GM21381 (cell line): ENCODE measurements around the gene BNIP2.
"Not testable (repeated sequence)": the region's sequence is repeated elsewhere in the genome, so short reads cannot be mapped to it uniquely, and the experiment has no call there.

Source experiments
- ATAC-seq: cut with Tn5 transposase; IDR thresholded peaks from one replicate; pipeline ENCODE4 v1.9.1; 2021; ENCODE audit warnings: mild to moderate bottlenecking, moderate library complexity; ENCODE audit not compliant: unreplicated experiment

The BNIP2 gene

DNA sequence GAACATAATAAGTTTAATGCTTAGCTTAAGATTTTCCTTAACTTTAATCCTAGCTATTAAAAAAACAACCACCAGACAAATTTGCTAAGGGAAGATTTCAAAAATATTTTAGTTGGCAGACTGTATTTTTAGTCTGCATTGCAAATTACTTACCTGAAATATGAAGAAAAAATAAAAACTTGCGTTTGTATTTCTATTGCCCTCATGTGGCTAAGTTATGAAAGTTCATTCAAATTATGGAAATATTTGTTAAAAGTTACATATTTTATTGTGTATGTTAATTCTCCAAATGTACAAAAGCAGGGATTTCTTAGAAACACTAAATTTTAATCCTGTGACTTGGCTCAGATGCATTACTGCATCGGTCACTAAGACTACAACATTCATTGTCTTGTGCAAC is 46.8 kb downstream of the BNIP2 start:
- ATAC-seq: no peak

DNA sequence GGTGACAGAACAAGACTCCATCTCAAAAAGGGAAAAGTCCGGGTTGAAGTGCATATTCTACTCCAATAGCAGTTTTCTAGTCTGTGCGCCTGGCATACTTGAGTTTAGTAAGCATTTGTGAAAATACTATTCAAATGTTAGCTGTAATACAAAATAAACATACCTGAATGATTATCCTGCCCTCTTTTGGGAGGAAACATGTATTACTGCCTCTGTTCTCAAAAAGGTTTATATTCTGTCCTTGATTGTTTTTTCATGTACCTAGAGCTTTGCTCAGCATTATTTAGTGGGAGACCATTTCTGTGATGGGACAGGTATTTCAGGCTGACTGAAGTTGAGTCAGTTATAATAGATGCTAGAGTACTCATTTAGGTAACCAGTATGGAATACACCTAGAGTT is 51.6 kb downstream of the BNIP2 start:
- not testable (repeated sequence) for ATAC-seq

DNA sequence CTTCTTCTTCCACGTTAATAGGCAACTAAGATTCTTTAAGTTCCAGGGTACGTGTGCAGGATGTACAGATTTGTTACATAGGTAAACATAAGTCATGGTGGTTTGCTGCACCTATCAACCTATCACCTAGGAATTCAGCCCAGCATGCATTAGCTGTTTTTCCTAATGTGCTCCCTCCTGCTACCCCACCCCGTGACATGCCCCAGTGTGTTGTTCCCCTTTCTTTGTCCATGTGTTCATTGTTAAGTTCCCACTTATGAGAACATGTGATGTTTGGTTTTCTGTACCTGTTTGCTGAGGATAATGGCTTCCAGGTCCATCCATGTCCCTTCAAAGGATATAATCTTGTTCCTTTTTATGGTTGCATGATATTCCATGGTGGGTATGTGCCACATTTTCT is 52.9 kb downstream of the BNIP2 start:
- ATAC-seq: no peak

DNA sequence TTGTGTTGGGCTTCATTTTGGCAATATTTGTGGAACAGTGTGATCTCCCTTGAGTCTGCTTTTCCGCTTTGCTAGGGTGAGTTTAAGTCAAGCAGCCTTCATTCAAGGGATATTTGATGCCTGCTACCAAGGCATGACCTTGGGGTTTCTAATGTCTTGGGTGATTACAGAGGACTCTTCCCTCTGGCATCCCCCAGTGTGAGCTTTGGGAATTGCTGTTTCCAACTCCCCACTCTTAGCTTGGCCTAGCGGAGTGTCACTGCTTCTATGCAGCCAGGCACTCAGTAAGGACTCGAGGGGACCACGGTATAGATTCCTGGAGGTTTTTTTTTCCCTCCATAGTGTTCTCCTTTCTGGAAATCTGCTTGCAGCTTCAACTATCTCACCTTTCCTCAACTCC is 56.4 kb downstream of the BNIP2 start:
- ATAC-seq: no peak

DNA sequence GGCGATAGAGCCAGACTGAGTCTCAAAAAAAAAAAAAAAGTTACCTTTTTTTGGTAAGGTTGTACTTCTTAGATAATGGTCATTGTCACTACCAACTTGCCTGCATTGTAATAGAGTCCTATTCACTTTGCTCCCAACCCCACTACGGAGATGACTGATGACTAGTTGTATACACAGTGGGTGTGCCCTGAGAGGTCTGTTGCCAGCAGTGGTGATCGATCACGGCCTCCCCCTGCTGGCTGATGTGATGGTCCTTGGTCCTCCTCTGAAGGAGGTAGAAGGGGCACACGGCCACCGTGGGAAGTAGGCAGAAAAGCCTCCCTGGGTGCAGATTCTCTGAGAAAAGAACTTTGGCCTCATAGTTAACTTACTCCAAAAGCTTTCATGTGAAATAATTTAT is 66.8 kb downstream of the BNIP2 start:
- ATAC-seq: no peak

DNA sequence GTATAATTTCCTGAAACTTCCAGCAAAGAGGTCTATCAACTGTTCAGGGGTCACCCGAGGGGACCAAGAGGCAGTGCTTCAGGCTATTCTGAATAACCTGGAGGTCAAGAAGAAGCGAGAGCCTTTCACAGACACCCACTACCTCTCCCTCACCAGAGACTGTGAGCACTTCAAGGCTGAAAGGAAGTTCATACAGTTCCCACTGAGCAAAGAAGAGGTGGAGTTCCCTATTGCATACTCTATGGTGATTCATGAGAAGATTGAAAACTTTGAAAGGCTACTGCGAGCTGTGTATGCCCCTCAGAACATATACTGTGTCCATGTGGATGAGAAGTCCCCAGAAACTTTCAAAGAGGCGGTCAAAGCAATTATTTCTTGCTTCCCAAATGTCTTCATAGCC is 70.7 kb downstream of the BNIP2 start:
- ATAC-seq: no peak

DNA sequence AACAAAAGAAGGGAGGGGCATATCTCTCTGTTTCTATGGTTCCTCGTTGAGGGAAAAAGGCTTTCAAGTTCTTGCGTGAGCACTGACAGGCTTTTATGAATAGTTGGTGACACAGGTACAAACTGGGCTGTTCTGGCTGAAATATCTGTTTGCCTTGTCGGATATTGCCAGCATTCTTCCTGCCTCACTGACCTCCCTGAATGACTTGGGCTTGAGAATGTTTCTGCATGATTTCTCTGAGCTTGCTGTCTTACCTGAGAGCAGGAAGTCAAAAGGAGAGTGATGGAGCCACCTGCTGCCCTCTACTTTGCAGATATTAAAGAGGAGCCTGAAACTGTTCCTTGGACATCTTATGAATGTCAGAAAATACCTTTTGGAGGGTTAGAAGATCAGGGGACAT is 72.7 kb downstream of the BNIP2 start:
- ATAC-seq: no peak

DNA sequence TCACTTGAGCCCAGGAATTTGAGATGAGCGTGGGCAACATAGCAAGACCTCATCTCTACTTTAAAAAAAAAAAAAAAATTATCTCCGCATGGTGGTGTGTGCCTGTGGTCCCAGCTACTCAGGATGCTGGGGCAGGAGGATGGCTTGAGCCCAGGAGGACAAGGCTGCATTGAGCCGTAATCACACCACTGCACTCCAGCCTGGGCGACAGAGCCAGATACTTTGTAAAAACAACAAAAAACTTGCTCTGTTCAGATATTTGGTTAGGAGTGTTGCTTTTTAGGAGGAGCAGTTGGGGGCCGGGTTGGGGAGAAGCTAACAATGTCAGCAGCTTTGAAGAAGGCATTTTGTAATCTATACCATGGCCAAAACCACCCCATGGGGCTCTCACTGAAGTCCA is 73.5 kb downstream of the BNIP2 start:
- ATAC-seq: no peak

DNA sequence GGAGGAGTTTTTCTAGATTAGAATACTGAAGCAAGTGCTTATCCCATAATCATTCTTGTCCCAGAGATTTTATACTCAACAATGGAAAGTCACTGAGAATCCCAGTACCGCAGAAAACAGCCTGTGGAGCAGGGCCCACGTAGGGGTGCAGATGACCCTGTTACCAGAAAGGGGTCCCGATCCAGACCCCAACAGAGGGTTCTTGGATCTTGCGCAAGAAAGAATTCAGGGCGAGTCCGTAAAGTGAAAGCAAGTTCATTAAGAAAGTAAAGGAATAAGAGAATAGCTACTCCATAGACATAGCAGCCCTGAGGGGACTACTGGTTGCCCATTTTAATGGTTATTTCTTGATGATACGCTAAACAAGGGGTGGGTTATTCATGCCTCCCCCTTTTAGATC is 75.0 kb downstream of the BNIP2 start:
- no peak for ATAC-seq

DNA sequence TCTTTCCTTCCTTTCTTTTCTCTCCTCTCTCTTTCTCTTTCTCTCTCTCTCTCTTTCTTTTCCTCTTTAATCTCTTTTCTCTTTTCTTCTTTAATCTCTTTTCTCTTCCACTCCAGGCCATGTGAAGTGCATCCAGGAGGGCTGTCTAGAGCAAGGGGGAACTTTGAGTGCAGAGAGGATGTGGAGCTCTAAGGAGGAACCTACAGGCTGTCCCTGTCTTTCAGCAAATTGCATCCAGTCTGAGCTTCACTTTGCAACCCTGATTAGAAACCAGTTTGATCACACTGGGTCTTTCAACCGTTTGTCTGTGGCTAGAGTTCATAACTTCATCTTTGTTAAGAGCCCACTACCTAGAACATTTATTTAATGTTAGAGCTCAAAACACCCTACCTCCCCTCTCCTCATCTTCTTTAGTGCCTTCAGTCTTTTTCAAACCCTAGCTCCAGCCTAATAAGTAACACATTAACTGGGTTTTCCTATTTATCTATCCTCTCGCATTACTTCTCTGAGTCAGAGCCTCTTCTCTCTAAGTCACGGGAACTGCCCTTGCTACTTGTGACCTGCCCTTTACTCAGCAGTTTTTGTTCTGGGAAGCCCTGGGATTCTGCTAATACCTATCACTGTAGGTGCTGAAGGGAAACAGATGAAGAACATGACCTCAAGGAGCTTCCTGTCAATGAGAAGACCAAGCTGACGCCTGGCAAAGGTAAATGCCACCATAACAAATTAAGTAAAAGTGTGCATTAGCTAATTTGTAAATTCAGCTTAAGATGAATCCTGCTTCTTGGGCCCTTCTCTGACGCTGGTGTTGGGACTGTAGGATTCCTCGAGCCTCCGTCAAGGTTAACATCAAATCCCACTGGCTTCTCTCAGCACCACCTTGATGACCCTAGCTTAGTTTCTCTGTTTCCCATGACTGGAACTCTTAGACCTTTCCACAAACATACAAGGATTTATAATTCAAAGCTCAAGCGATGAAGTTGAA is 77.6 kb downstream of the BNIP2 start, which contains the start of gene GCNT3:
Gene GCNT3 (plus strand): TSS at position 508 of the 985 bp plus-strand sequence. CDS start 6,456 bp downstream, outside the sequence.
- no peak for ATAC-seq

DNA sequence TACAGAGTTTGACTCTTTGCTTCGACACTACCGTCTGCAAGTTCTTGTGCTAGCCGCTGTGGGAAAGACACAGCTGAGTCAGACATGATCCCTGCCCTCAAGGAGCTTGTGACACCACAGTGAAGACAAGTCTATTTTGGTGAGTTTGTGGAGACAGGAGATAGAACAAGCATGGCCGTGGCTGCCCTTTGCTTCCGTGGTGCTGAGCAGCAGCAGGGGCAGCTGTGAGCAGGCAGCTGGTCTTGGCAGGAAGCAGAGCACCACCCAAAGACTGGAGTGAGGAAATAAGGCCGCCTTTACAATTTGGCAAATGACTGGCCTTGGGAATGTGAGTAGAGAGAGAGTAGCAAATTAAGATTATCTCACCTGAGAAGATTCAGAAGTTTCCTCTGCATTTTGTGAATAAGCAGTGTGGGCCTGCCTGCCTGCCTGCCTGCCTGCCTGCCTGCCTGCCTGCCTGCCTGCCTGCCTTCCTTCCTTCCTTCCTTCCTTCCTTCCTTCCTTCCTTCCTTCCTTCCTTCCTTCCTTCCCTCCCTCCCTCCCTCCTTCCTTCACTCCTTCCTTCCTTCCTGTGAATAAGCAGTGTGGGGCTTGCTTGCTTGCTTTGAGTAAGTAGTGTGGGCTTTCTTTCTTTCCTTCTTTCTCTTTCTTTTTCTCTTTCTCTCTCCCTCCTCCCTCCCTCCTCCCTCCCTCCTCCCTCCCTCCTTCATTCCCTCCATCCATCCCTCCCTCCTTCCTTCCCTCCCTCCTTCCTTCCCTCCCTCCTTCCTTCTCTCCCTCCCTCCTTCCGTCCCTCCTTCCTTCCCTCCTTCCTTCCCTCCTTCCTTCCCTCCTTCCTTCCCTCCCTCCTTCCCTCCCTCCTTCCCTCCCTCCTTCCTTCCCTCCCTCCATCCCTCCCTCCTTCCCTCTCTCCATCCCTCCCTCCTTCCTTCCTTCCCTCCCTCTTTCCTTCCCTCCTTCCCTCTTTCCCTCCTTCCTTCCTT is 79.1 kb downstream of the BNIP2 start:
- ATAC-seq: no peak
